ENCODE results near the gene MPI. TPM values are rescaled to one million over a fixed set of nuclear protein-coding genes. Genes with fewer than 3 reads are reported as not detected.
"Not testable (repeated sequence)": the region's sequence is repeated elsewhere in the genome, so short reads cannot be mapped to it uniquely, and the experiment has no call there.

Gene MPI
- total RNA-seq, 1 donor from 2014 or later: 33.4 TPM

DNA sequence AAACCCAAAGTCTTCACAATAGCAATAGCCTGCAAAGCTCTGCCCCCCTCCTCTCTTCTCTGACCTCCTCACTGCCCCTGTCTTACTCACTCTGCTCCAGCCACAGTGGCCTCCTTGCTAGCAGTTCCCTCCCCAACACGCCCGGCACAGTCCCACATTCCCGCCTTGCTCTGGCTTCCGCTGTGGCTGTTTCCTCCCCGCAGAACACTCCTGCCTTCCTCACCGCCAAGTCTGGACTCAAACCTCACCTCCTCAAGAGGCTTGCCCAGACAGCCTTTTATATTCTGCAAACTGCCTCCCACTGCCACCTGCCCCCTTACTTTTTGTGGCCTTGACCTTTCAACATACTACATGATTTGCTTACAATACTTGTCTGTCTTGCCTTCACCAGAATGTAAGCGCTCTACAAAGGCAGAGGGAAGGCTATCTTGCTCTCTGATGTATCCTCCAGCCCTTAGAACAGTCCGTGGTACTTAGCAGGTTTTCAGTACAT is 406 bp upstream of the MPI start:
- DNase-seq (ENCODE audit: low spot score) (no peak), ATAC-seq (no peak)

DNA sequence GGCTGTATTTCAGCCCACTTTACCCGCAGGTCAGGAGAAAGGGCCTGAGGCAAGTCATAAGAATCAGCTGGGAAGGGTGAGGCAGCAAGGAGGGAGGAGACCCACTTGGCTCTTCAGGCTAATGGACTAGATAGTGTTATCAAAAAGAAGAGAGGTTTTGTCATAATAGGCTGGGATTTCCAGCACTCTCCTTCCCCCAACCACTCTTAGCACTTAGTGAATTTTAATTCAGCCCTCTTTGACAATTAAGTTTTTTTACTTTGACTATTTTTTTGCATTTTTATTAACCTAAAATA is 771 bp downstream of the MPI start:
- DNase-seq (ENCODE audit: low spot score) (no peak), ATAC-seq (no peak)

DNA sequence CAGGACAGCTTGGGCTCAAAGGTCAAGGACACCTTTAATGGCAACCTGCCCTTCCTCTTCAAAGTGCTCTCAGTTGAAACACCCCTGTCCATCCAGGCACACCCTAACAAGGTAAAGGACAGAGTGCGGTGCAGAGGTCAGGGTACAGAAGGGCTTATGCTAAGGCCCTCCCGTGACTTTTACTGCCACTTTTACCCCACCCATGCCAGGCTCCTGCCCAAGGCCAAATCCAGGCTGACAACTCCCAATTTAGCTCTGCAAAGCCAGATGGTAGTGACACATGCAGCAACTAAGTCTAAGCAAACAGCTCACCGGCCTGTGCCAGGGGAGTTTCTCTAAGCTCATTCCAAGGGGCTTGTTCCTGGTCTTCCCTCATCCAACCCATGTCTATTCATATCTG is 1.6 kb downstream of the MPI start:
- ATAC-seq (peak; percentile 50), DNase-seq (ENCODE audit: low spot score) (peak; percentile 75)

DNA sequence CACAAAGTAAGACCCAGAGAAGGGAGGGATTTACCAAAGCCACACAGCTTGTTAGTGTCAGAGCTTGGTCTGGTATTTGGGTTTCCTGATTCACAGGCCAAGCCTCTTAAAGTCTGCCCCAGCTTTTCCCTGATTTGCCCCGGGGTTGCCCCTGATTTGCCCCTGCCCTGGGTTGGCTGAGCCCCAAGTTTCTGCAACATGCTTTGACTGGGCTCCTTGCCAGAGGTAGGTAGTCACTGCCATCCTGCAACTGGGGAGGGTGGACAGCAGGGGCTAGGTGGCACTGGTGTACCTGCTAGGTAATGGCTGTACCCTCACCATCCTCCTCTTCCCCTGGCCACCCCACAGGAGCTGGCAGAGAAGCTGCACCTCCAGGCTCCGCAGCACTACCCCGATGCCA is 2.5 kb downstream of the MPI start:
- peak; percentile 88 for DNase-seq (ENCODE audit: low spot score)
- peak; percentile 64 for ATAC-seq

DNA sequence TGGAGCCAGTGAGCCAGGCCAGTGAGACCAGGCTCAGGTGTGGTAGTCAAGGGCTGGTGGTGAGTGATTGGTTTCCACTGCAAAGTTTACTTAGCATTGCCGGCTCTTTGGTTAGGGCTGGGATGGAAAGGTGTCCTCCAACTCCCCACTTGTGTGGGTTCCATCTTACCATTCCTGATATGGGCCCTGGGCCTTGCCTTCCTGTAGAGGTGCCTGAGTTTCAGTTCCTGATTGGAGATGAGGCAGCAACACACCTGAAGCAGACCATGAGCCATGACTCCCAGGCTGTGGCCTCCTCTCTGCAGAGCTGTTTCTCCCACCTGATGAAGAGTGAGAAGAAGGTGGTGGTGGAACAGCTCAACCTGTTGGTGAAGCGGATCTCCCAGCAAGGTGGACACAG is 3.1 kb downstream of the MPI start:
- DNase-seq (ENCODE audit: low spot score) (no peak), ATAC-seq (no peak)

DNA sequence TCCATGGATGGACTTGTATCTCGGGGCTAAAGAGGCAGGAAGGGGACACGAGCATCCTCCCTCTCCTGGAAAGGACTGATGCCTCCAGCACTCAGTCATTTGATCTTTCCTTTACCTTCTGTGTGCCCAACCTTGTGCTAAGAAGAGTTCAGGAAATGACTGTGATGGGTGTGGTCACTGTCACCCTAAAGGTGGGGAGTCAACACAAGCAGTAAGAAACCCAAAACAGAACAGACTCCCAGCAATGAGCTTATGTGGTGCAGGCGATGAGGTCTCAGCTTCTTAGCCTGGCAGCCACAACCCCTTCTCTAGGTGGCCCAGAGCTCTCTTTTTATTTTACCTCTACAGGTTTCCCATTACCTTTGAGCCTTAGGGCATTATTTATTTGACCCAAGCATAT is 3.8 kb downstream of the MPI start:
- DNase-seq (ENCODE audit: low spot score) (no peak), ATAC-seq (no peak)

DNA sequence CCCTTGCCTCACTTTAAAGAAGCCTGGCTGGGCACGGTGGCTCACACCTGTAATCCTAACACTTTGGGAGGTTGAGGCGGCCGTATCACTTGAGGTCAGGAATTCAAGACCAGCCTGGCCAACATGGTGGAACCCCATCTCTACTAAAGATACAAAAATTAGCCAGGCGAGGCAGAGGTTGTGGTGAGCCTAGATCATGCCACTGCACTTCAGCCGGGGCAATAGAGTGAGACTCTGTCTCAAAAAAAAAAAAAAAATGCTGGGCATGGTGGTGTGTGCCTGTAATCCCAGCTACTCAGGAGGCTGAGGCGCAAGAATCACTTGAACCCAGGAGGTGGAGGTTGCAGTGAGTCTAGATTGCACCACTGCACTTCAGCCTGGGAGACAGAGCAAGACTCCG is 4.5 kb downstream of the MPI start:
- not testable (repeated sequence) for ATAC-seq; DNase-seq (ENCODE audit: low spot score)

DNA sequence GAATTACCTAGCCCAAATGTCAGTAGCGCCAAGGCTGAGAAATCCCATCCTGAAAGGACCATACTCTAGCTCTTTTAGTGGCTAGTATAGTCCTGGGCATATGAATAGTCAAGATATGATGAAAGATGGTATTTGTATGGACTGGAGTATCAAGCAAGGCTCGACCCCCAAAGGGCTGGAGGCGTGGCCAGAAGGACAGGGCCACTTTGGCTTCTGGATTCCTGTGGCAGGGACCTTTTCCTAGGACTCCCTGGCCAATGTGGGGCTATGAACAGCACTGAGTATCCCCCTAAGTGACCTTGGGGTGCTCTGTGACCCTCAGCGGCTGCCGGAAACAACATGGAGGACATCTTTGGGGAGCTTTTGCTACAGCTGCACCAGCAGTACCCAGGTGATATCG is 6.0 kb downstream of the MPI start:
- ATAC-seq: no peak
- no peak for DNase-seq (ENCODE audit: low spot score)

DNA sequence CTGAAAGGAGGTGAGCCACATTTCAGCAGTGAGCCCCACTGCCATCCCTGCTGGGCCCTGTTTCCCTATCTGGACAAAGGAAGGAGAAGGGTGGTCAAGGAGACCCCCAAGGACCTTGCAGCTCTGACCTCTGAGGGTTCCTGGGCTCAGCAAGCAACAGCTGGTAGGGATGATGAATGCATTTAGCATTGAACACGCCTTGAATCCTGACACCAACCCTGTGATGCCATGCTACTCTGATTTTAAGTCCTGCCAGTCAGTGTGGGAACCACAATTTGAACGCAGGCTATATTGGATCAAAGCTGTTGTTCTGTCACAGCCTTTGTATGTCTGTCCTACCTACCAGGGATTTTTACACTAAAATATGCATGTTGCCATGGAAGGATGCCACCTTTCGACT is 6.5 kb downstream of the MPI start:
- no peak for DNase-seq (ENCODE audit: low spot score)
- no peak for ATAC-seq

DNA sequence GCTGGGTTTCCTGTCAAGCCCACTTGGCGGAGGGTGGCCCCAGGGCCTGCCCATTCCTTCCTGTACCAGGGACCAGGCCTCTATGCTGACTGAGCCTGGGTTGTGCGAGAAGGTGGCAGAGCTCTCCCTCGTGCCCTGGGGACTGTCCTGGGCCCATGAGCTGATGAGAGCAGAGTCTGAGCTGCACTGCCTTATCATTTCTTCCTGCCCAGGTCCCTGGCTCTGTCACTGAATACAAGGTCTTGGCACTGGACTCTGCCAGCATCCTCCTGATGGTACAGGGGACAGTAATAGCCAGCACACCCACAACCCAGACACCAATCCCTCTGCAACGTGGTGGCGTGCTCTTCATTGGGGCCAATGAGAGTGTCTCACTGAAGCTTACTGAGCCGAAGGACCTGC is 7.5 kb downstream of the MPI start:
- no peak for DNase-seq (ENCODE audit: low spot score)
- no peak for ATAC-seq

DNA sequence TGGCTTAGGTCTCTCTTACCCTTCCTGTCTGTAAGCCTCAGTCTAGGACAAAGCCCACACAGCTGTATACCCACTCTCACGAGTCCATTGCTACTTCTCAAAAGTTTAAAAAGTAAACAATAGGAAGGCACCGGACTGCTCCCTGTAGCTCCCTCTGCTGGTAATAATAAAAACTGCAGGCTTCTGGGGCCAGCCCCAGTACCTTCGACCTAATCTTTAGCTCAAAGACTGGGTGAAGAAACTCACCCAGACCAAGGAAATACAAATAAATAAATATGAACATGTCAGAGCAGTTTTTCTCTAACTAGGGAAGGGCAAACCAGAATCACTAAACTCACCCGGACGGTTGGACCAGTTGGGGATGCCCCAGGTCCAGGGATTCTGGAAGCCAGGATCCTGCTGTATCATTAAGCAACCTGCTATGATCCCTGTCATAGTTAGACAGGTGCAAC is 11.8 kb downstream of the MPI start:
- DNase-seq (ENCODE audit: low spot score) (peak; percentile 62), ATAC-seq (peak; percentile 78)

DNA sequence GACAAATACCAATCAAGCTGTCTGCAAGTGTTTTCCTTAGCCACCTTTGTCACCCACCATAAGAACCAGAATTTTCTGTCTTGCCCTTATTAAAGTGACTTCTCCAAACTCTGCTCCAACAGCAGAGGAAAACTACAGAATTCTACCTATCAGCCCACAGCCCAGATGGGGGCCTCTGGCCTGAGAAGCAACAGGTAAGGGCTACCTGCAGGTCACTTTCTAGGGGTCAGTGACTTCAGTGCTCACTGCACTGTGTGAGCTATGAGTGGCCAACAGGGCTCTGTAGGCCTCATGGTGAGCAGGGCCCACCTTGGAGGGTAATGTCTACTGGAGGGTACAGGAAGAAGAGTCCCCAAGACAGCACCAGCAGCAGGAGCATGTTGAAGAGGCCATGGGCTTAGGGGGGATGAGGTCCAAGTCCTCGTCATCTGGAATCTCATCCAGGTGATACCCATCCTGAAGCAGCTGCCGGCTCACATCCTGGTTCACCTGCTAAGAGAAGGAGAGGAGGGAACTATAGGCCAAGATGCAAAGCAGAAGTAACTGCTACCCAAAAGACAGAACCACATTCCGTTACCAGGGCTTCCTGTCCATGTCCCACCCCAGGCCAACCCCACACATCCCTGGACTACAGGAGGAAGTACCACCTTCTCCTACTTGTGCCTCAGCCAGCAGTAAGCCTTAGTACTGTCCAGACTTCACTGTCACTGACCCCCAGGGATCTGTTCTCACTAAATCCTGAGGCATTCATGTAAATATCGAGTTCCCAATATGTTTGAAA is 12.6 kb downstream of the MPI start:
- DNase-seq (ENCODE audit: low spot score) (no peak), ATAC-seq (no peak)

DNA sequence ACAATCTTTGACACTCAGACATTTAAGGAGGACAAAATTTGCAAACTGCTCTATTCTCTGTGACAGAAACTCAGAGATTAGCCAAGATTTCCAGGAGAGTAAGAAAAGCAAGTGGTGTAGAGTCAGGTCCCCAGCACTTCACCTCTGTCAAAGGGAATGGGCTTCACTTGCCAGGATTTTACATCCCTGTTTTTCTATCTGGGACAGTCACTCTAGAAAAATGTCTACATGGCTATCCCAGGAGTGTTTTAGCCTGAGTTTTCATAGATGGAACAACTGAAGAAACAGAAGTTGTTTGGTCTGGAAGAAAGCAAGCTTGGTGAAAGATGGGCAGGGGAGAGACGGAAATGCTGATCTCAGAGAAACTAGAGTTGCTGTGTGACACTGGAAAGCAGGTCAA is 13.8 kb downstream of the MPI start:
- ATAC-seq: no peak
- no peak for DNase-seq (ENCODE audit: low spot score)

DNA sequence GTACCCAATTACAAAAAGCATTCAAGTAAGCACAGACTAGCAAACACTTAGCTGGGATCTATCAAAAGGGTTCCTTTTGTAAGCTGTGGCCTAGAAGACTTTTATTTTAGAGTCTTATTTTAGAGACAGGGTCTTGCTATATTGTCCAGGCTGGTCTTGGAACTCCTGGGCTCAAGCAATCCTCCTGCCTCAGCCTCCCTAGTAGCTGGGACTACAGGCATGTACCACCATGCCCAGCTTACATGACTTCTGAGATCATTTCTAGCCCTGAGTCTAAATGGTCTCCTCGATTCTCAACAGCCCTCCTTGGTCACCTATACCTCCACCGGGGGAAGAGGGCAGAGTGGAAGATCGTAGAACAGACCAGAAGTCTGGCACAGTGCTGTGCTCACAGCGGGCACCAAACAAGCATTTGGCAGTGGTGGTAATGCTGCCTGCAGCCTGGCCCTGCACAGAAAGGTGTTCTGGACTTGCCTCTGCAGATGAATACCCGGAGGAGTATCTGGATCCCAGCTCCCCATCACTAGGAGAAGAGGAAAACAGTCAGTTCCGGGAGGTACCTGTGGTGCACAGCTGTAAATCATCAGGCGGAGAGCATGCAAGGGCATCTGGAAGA is 14.5 kb downstream of the MPI start:
- DNase-seq (ENCODE audit: low spot score) (no peak), ATAC-seq (no peak)

DNA sequence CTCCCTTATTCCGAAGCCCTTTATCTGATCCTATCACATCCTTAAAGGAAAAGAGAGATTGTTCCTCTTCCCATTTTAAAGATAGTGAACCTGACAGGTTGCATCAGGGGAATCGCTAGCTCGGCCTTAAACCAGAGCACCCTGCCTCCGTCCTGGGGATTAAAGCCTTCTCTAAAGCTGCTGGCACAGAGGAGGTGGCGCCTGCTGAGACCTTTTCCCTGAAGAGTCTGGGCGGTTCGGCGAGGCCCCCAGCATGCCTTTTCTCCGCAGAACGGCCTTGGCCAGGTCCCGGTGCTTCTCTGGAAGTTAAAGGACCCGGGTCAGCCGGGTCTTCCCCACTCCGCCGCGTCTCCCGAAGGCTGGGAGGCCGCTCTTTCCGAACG is 16.2 kb downstream of the MPI start:
- ATAC-seq (peak; percentile 51), DNase-seq (ENCODE audit: low spot score) (no peak)

DNA sequence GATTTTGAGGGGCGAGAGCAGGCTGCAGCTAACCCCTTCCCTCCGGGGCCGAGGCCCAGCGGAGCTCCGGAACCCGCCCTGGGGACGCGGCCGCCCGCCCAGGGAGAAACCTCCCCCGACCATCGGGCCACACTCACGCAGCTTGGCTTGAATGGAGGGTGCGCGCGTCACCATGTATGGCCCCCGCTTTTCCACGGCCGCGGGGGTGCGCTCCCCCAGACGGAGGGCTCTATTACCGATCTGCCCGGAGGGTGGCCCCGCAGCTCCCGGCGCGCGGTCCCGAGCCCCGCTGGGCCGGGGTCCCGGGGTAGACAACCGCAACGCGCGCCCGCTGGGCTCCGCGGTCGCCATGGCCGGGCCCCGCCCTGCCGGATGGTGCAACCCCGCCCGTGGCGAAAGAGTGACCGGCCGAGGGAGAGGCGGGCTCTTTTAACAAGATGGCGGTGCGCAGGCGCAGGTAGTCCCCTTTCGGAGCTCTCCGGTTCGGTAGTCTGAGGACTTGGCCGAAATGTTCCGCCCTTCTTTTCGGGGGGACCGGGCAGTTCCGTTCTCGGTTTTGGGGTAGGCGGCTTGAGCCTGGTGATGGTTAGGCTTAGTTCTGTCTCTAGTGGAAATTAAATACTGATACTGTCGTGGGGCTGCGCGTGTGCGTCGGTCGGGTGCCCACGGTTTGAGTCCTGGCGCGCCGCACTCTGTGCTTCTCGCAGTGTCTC is 16.8 kb downstream of the MPI start, which contains the start of gene FAM219B:
FAM219B (minus strand) TSS at position 402 of the 713 bp plus-strand sequence; CDS start at position 351, 51 bp downstream.
- peak; percentile 93 for DNase-seq (ENCODE audit: low spot score)

DNA sequence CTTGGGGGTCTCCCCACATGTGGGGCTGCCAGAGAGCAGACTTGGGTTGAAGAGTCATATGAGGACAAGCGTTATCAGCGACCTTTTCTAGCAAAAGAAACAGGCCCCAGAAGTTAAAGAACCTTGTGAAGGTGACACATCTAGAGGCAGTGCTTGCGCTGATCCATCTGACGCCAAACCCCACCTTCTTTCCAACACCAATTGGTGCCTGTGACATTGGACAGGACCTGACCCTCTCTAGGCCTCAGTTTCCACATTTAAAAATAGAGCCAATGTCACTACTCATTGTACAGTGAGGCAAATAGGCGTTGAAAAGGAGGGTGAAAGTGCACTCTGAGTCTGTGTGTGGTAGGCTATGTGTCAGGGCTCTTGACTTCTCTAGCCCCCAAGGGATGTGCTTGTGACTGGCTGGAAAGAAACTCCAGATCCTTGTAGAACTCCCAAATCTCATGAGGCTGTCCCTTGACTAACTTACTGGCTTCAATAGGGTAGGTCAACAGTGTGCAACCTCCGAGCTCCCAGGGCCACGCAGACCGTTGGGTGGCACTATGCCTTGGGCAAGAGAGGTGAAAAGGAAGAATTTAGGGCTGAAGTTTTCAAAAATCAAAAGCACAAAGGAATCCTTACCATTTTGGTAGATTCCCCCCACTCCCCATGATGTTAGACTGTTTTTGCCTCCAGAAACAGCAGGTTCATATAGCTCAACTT is 17.5 kb downstream of the MPI start:
- peak; percentile 44 for ATAC-seq
- no peak for DNase-seq (ENCODE audit: low spot score)

More for the DNA sequence above, 16.8 kb downstream of the MPI start, which contains the start of gene FAM219B:
- peak; percentile 94 for ATAC-seq

DNA sequence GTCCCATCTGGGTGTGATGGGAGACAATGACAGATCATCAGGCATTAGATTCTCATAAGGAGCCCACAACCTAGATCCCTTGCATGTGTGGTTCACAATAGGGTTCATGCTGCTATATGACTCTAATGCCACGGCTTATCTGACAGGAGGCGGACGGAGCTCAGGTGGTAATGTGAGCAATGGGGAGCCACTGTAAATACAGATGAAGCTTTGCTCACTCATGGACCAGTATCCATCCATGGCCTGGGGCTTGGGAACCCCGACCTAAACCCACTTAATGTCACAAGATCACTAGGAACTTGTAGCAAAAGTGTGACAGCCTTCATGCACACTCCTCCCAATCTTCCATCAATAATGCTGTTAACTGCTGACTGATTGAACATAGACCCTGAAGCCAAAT is 18.8 kb downstream of the MPI start:
- no peak for DNase-seq (ENCODE audit: low spot score)
- ATAC-seq: no peak

DNA sequence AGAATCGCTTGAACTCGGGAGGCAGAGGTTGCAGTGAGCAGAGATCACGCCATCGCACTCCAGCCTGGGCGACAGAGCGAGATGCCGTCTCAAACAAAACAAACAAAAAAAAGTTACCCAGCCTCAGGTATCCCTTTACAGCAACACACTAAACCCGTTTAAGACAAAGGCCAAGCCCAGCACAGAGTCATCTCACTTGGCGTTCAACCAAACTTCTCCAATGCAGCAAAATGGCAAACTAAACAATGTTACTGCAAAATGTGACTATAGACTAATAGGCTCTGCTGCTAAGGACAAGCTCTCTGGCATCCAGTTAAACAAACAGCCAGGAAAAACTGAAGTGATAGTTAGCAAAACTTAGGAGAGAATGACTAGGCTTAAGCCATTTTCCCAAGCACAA is 23.2 kb downstream of the MPI start:
- DNase-seq (ENCODE audit: low spot score) (no peak), ATAC-seq (no peak)

DNA sequence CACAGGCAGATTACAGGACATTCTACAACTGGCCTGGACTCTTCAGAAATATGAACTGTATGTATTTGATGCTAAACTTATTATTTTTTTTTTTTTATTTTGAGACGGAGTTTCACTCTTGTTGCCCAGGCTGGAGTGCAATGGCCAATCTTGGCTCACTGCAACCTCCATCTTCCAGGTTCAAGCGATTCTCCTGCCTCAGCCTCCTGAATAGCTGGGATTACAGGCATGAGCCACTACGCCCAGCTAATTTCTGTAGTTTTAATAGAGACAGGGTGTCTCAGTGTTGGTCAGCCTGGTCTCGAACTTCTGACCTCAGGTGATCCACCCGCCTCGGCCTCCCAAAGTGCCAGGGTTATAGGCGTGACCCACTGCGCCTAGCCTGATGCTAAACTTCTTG is 24.0 kb downstream of the MPI start:
- DNase-seq (ENCODE audit: low spot score); ATAC-seq: not testable (repeated sequence)

DNA sequence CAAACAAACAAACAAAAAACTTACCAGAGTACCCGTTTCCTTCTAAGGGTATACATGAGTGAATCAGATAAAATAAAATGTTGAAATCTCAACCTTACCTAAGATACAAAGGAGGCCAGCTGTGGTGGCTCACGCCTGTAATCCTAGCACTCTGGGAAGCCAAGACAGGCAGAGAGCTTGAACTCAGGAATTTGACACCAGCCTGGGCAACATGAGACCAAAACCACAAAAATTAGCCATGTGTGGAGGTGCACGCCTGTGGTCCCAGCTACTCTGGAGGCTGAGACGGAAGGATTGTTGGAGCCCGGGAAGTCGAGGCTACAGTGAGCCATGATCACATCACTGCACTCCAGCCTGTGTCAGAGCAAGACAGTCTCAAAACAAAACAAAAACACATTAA is 27.8 kb downstream of the MPI start:
- DNase-seq (ENCODE audit: low spot score) (no peak), ATAC-seq (no peak)

All from left lobe of liver (tissue), 2 donors.